T-helper 1 cell treated with Interleukin-12 subunit alpha and Interleukin-12 subunit beta and Interleukin-4 antibody, amounts not matched to agents 30 ng/mL and 1 ng/mL, for 36 hours (primary cell): ENCODE results near the gene TAT. TPM values are rescaled to one million over a fixed set of nuclear protein-coding genes. Genes with fewer than 3 reads are reported as not detected.
"Not testable (repeated sequence)": the region's sequence is repeated elsewhere in the genome, so short reads cannot be mapped to it uniquely, and the experiment has no call there.

Experiments
- intact Hi-C: fragments of 100-400 bp; cut with micrococcal nuclease; formaldehyde crosslinking; loops from one replicate; pipeline ENCODE4 v1.15.1; 2024
- total RNA-seq: library from RNA; stranded (reverse); gene quantifications from 2 replicates; pipeline ENCODE4 v1.2.3, GENCODE V29; 2022

Gene TAT
- not detected in 2 replicates for total RNA-seq

- intact Hi-C loops: no loop called here
Measured at GRCh38 chr16:71576971-71577370, at the start of gene TAT. Gene TAT, minus strand, starts transcription at chr16:71577092. Its CDS starts 677 bp downstream, at chr16:71576415.

GRCh38 chr16:71626018-71626857 lies 49.3 kb upstream of the TAT start, which contains the start of gene MARVELD3:
Gene MARVELD3, plus strand, starts transcription at chr16:71626184. Its CDS starts 46 bp downstream, at chr16:71626230.
- intact Hi-C loops: no loop called here

GRCh38 chr16:71625113-71625850 lies 48.4 kb upstream of the TAT start:
- intact Hi-C loops: no loop called here

GRCh38 chr16:71623597-71623996 lies 46.7 kb upstream of the TAT start:
- intact Hi-C loops: no loop called here

- intact Hi-C loops: no loop called here
Measured at GRCh38 chr16:71622088-71622487, 45.2 kb upstream of the TAT start.

GRCh38 chr16:71618429-71618828 lies 41.5 kb upstream of the TAT start:
- intact Hi-C loops: no loop called here

GRCh38 chr16:71614956-71615355 lies 38.1 kb upstream of the TAT start:
- intact Hi-C loops: loop anchor here (5.0 kb wide), 1 partner anchor 107 kb away; the partner anchor contains the start of gene PHLPP2

- intact Hi-C loops: loop anchor here (1.0 to 5.0 kb wide), 8 partner anchors 46 to 482 kb away; partner anchors contain the start of genes DHX38, PHLPP2, TXNL4B and ZNF23
Measured at GRCh38 chr16:71610936-71611871, 34.3 kb upstream of the TAT start.

GRCh38 chr16:71610447-71610846 lies 33.6 kb upstream of the TAT start:
- intact Hi-C loops: loop anchor here (2.0 to 5.0 kb wide), 2 partner anchors 112 to 136 kb away; partner anchors contain the start of gene PHLPP2

GRCh38 chr16:71609066-71609465 lies 32.2 kb upstream of the TAT start:
- intact Hi-C loops: no loop called here

GRCh38 chr16:71600822-71601221 lies 23.9 kb upstream of the TAT start:
- intact Hi-C loops: no loop called here

GRCh38 chr16:71598426-71598825 lies 21.5 kb upstream of the TAT start:
- intact Hi-C loops: not testable (repeated sequence)

GRCh38 chr16:71595340-71595826 lies 18.5 kb upstream of the TAT start:
- intact Hi-C loops: not testable (repeated sequence)

GRCh38 chr16:71594000-71594646 lies 17.2 kb upstream of the TAT start:
- intact Hi-C loops: no loop called here

GRCh38 chr16:71593048-71593999 lies 16.4 kb upstream of the TAT start:
- intact Hi-C loops: no loop called here

GRCh38 chr16:71591917-71592316 lies 15.0 kb upstream of the TAT start:
- intact Hi-C loops: no loop called here

- intact Hi-C loops: no loop called here
Measured at GRCh38 chr16:71590584-71590983, 13.7 kb upstream of the TAT start.

GRCh38 chr16:71590071-71590470 lies 13.2 kb upstream of the TAT start:
- intact Hi-C loops: not testable (repeated sequence)

- intact Hi-C loops: not testable (repeated sequence)
Measured at GRCh38 chr16:71589334-71589733, 12.4 kb upstream of the TAT start.
